Right forelimb (tissue), 1 donor: ENCODE results near the gene C5.
"Not testable (repeated sequence)": the region's sequence is repeated elsewhere in the genome, so short reads cannot be mapped to it uniquely, and the experiment has no call there.

Source experiments
- DNase-seq: peaks from one replicate; pipeline ENCODE4 v3.0.0-alpha.2; 2018

Gene C5

GRCh38 chr9:120977321-120977720 is 72.8 kb downstream of the C5 start:
- DNase-seq, result no peak

GRCh38 chr9:120974921-120975320 is 75.2 kb downstream of the C5 start:
- no peak for DNase-seq

- no peak for DNase-seq
Observed at GRCh38 chr9:120974181-120974580, 75.9 kb downstream of the C5 start.

- DNase-seq, result no peak
Observed at GRCh38 chr9:120971938-120972337, 78.1 kb downstream of the C5 start.

GRCh38 chr9:120971471-120971870 is 78.6 kb downstream of the C5 start:
- not testable (repeated sequence) for DNase-seq

- no peak for DNase-seq
Observed at GRCh38 chr9:120970244-120970643, 79.8 kb downstream of the C5 start.

GRCh38 chr9:120966013-120966369 is 84.1 kb downstream of the C5 start:
- DNase-seq, result no peak

- DNase-seq, result peak; percentile 70
Observed at GRCh38 chr9:120965344-120966012, 84.6 kb downstream of the C5 start.

- DNase-seq, result no peak
Observed at GRCh38 chr9:120961936-120962335, 88.1 kb downstream of the C5 start.

- DNase-seq, result no peak
Observed at GRCh38 chr9:120960001-120960400, 90.1 kb downstream of the C5 start.

GRCh38 chr9:120956862-120957261 is 93.2 kb downstream of the C5 start:
- DNase-seq, result no peak

GRCh38 chr9:120951960-120952618 is 98.0 kb downstream of the C5 start:
- DNase-seq, result no peak

GRCh38 chr9:120950421-120951388 is 99.4 kb downstream of the C5 start:
- DNase-seq, result no peak

GRCh38 chr9:120949290-120949689 is 100.8 kb downstream of the C5 start:
- DNase-seq, result no peak

GRCh38 chr9:120948824-120949223 is 101.3 kb downstream of the C5 start:
- no peak for DNase-seq

- no peak for DNase-seq
Observed at GRCh38 chr9:120947222-120947621, 102.9 kb downstream of the C5 start.

- DNase-seq, result no peak
Observed at GRCh38 chr9:120946259-120946658, 103.8 kb downstream of the C5 start.

GRCh38 chr9:120944948-120945347 is 105.1 kb downstream of the C5 start:
- DNase-seq, result no peak

GRCh38 chr9:120944434-120944843 is 105.6 kb downstream of the C5 start:
- DNase-seq, result no peak

GRCh38 chr9:120942186-120943001 is 107.7 kb downstream of the C5 start:
- DNase-seq, result no peak

GRCh38 chr9:120941046-120941770 is 108.9 kb downstream of the C5 start:
- no peak for DNase-seq

GRCh38 chr9:120940573-120940972 is 109.5 kb downstream of the C5 start:
- DNase-seq, result no peak
